Endothelial cell (in vitro differentiated cells): ENCODE measurements around the gene KBTBD12. TPM values are rescaled to one million over a fixed set of nuclear protein-coding genes. Genes with fewer than 3 reads are reported as not detected.

Source experiments
- DNase-seq: peaks from one replicate; pipeline ENCODE4 v3.0.0; 2021; ENCODE audit warnings: low spot score
- H3K27ac Mint-ChIP-seq: one replicate; pipeline ENCODE4 v1.8.0; 2021; ENCODE audit warnings: mixed read lengths, inconsistent platforms; ENCODE audit not compliant: unreplicated experiment
- H3K27me3 Mint-ChIP-seq: one replicate; pipeline ENCODE4 v1.8.0; 2021; ENCODE audit warnings: mild to moderate bottlenecking, moderate library complexity, mixed read lengths, inconsistent platforms; ENCODE audit not compliant: unreplicated experiment
- H3K36me3 Mint-ChIP-seq: one replicate; pipeline ENCODE4 v1.8.0; 2021; ENCODE audit warnings: mild to moderate bottlenecking, low read depth, mixed read lengths, inconsistent platforms; ENCODE audit not compliant: unreplicated experiment
- H3K4me1 Mint-ChIP-seq: one replicate; pipeline ENCODE4 v1.8.0; 2021; ENCODE audit warnings: mild to moderate bottlenecking, mixed read lengths, inconsistent platforms; ENCODE audit not compliant: unreplicated experiment
- H3K4me3 Mint-ChIP-seq: one replicate; pipeline ENCODE4 v1.8.0; 2021; ENCODE audit warnings: mild to moderate bottlenecking, mixed read lengths, inconsistent platforms; ENCODE audit not compliant: unreplicated experiment
- H3K9me3 Mint-ChIP-seq: one replicate; pipeline ENCODE4 v1.8.0; 2021; ENCODE audit warnings: mixed read lengths, inconsistent platforms; ENCODE audit not compliant: unreplicated experiment
- CTCF ChIP-seq: fragments of 200-600 bp; sonication (generic); IDR thresholded peaks from one replicate; pipeline ENCODE4 v1.5.0; 2021; ENCODE audit warnings: antibody characterized with exemption; ENCODE audit not compliant: unreplicated experiment
- total RNA-seq: library from RNA; stranded (reverse); fragmentation: NEBNext Ultra II Directional; extraction: Animal tissue kit (Norgen Biotek cat#: 25700); gene quantifications from one replicate; pipeline ENCODE4 v1.2.1, GENCODE V29; 2021; ENCODE audit not compliant: unreplicated experiment

KBTBD12 gene
- total RNA-seq, 1 donor from 2014 or later, result 0.05 TPM

- no peak for DNase-seq
- H3K27me3 Mint-ChIP-seq, result no peaks in the 10 kb centered on the region
- peaks cover 8% of the 10 kb centered on the region for H3K4me1 Mint-ChIP-seq
- no peaks in the 10 kb centered on the region for H3K36me3 Mint-ChIP-seq
- H3K9me3 Mint-ChIP-seq, result no peaks in the 10 kb centered on the region
- TF ChIP-seq CTCF, result no peak
- H3K4me3 Mint-ChIP-seq, result no peak overlapping the region
- H3K27ac Mint-ChIP-seq, result no peak overlapping the region
Observed at GRCh38 chr3:127992127-127992526, 77.1 kb downstream of the KBTBD12 start.

- Mint-ChIP-seq H3K4me1 (peaks cover 4% of the 10 kb centered on the region), H3K27me3 (peaks cover 3% of the 10 kb centered on the region), H3K4me3 (no peak overlapping the region), H3K27ac (no peak overlapping the region), H3K36me3 (no peaks in the 10 kb centered on the region), H3K9me3 (no peaks in the 10 kb centered on the region)
- TF ChIP-seq CTCF, result no peak
- no peak for DNase-seq
Observed at GRCh38 chr3:127994011-127994410, 79.0 kb downstream of the KBTBD12 start.

- Mint-ChIP-seq H3K36me3 (no peaks in the 10 kb centered on the region), H3K9me3 (peaks cover 3% of the 10 kb centered on the region), H3K27me3 (peaks cover 3% of the 10 kb centered on the region), H3K4me1 (peaks cover 4% of the 10 kb centered on the region), H3K27ac (no peak overlapping the region), H3K4me3 (no peak overlapping the region)
- TF ChIP-seq CTCF, result no peak
- DNase-seq, result no peak
Observed at GRCh38 chr3:127997016-127997415, 82.0 kb downstream of the KBTBD12 start.

- Mint-ChIP-seq H3K9me3 (peaks cover 3% of the 10 kb centered on the region), H3K27me3 (peaks cover 3% of the 10 kb centered on the region), H3K4me3 (no peak overlapping the region), H3K27ac (no peak overlapping the region), H3K4me1 (peaks cover 4% of the 10 kb centered on the region), H3K36me3 (no peaks in the 10 kb centered on the region)
- DNase-seq, result no peak
- no peak for TF ChIP-seq CTCF
Observed at GRCh38 chr3:127997961-127998360, 82.9 kb downstream of the KBTBD12 start.

- H3K4me1 Mint-ChIP-seq, result peaks cover 4% of the 10 kb centered on the region
- DNase-seq, result no peak
- H3K36me3 Mint-ChIP-seq, result no peaks in the 10 kb centered on the region
- no peak for TF ChIP-seq CTCF
- H3K4me3 Mint-ChIP-seq, result no peak overlapping the region
- H3K27ac Mint-ChIP-seq, result no peak overlapping the region
- peaks cover 3% of the 10 kb centered on the region for H3K27me3 Mint-ChIP-seq
- H3K9me3 Mint-ChIP-seq, result peaks cover 3% of the 10 kb centered on the region
Observed at GRCh38 chr3:127998596-127998995, 83.6 kb downstream of the KBTBD12 start.
